Left ventricle myocardium inferior (tissue), 1 donor: Measurements from ENCODE around the gene SCARF2. TPM values are rescaled to one million over a fixed set of nuclear protein-coding genes. Genes with fewer than 3 reads are reported as not detected.
"Not testable (repeated sequence)": the region's sequence is repeated elsewhere in the genome, so short reads cannot be mapped to it uniquely, and the experiment has no call there.

Source experiments
- DNase-seq: peaks from one replicate; pipeline ENCODE4 v3.0.0-alpha.2; 2020
- H3K27ac ChIP-seq: fragments of 200-600 bp; replicated peaks from 2 replicates; pipeline ENCODE4 v1.8.0; 2021
- H3K27me3 ChIP-seq: fragments of 200-600 bp; 2 replicates; pipeline ENCODE4 v1.8.0; 2021; ENCODE audit warnings: low read depth
- H3K36me3 ChIP-seq: fragments of 200-600 bp; 2 replicates; pipeline ENCODE4 v1.8.0; 2021
- H3K4me1 ChIP-seq: fragments of 200-600 bp; 2 replicates; pipeline ENCODE4 v1.8.0; 2021
- H3K4me3 ChIP-seq: fragments of 200-600 bp; 2 replicates; pipeline ENCODE4 v1.8.0; 2021; ENCODE audit warnings: mild to moderate bottlenecking, moderate library complexity
- H3K9me3 ChIP-seq: fragments of 200-600 bp; replicated peaks from 2 replicates; pipeline ENCODE4 v1.8.0; 2021
- intact Hi-C: fragments of 100-400 bp; cut with micrococcal nuclease; formaldehyde crosslinking; loops from one replicate; pipeline ENCODE4 v1.11.0; 2022
- total RNA-seq: library from RNA; stranded (reverse); fragmentation: NEBNext Ultra II Directional; extraction: Animal tissue kit (Norgen Biotek cat#: 25700); gene quantifications from one replicate; pipeline ENCODE4 v1.2.1, GENCODE V29; 2021
- TF ChIP-seq, protein P1 (sequence below): fragments of 200-600 bp; IDR thresholded peaks from 2 replicates; pipeline ENCODE4 v1.8.0; 2021; ENCODE audit warnings: antibody characterized with exemption, mild to moderate bottlenecking, borderline replicate concordance
- donor health status: DM: no; HTN: yes; CAD: no; lungs with severe emphysema.

SCARF2 gene
- total RNA-seq, 1 donor from 2014 or later: 3.1 TPM

DNA sequence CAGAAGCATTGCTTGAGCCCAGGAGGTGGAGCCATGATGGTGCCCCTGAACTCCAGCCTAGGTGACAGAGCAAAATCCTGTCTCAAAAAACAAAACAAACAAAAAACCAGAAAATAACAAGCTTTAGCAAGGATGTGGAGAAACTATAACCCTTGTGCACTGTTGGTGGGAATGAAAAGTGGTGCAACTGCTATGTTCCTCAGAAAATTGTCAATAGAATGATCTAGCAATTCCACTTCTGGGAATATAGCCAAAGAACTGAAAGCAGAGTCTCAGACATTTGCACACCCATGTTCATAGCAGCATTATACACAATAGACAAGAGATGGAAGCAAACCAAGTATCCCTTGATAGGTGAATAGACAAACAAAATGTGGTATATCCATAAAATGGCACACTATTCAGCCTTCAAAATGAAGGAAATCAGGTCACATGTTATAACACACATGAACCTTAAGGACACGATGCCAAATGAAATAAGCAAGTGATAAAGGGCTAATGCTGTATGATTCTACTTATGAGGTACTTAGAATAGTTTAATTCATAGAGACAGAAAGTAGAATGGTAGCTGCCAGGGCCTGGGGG, 42.1 kb upstream of the SCARF2 start:
- H3K4me1 ChIP-seq: peaks cover 12% of the 10 kb centered on the region
- TF ChIP-seq, protein P1, sequence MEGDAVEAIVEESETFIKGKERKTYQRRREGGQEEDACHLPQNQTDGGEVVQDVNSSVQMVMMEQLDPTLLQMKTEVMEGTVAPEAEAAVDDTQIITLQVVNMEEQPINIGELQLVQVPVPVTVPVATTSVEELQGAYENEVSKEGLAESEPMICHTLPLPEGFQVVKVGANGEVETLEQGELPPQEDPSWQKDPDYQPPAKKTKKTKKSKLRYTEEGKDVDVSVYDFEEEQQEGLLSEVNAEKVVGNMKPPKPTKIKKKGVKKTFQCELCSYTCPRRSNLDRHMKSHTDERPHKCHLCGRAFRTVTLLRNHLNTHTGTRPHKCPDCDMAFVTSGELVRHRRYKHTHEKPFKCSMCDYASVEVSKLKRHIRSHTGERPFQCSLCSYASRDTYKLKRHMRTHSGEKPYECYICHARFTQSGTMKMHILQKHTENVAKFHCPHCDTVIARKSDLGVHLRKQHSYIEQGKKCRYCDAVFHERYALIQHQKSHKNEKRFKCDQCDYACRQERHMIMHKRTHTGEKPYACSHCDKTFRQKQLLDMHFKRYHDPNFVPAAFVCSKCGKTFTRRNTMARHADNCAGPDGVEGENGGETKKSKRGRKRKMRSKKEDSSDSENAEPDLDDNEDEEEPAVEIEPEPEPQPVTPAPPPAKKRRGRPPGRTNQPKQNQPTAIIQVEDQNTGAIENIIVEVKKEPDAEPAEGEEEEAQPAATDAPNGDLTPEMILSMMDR: no peak
- no peak overlapping the region for H3K4me3 ChIP-seq
- no peak overlapping the region for H3K27ac ChIP-seq
- peaks cover 8% of the 10 kb centered on the region for H3K36me3 ChIP-seq
- no peak for DNase-seq
- intact Hi-C loops: no loop called here
- no peaks in the 10 kb centered on the region for H3K27me3 ChIP-seq
- no peaks in the 10 kb centered on the region for H3K9me3 ChIP-seq

DNA sequence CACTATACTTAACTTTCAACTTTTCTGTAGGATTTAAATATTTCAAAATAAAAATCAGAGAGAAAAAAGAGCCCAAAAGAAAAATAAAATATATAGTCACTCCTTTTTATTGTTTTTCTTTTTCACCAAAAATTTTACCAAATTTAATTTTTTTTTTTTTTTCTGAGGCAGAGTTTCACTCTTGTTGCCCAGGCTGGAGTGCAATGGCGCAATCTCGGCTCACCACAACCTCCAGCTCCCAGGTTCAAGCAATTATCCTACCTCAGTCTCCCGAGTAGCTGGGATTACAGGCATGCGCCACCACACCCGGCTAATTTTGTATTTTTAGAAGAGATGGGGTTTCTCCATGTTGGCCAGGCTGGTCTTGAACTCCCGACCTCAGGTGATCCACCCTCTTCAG, 40.4 kb upstream of the SCARF2 start:
- H3K4me1 ChIP-seq: peaks cover 12% of the 10 kb centered on the region
- H3K27ac ChIP-seq, intact Hi-C loops, DNase-seq, H3K27me3 ChIP-seq, H3K36me3 ChIP-seq, H3K9me3 ChIP-seq, H3K4me3 ChIP-seq: not testable (repeated sequence)

DNA sequence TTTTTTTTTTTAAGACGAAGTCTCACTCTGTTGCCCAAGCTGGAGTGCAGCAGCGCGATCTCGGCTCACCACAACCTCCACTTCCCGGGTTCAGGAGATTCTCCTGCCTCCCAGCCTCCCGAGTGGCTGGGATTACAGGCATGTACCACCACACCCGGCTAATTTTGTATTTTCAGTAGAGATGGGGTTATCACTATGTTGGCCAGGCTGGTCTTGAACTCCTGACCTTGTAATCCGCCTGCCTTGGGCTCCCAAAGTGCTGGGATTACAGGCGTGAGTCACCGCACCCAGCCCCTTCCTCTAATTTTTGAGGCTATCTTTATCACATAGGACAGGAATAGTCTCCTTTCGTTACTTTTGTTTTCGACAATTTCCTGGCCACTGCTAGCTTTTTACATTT, 37.9 kb upstream of the SCARF2 start:
- H3K27me3 ChIP-seq, H3K36me3 ChIP-seq, H3K9me3 ChIP-seq, intact Hi-C loops, H3K27ac ChIP-seq, DNase-seq, H3K4me3 ChIP-seq: not testable (repeated sequence)
- H3K4me1 ChIP-seq: peaks cover 12% of the 10 kb centered on the region

DNA sequence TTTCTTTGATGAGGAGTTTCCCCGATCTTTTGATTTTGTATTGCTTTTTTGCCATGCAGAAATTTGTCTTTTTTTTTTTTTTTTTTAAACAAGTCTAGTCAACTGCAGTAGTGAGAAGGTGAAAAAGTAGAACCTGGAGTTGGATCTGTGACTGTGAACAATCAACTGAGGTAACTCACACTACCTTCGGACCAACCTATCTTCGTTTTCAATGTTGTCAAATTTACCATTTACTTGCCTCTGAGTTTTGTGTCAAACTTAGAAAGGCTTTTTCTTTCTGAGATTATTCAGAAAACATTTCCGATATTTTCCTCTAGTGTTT, 37.5 kb upstream of the SCARF2 start:
- H3K27ac ChIP-seq: no peak overlapping the region
- H3K36me3 ChIP-seq: peaks cover 9% of the 10 kb centered on the region
- H3K4me3 ChIP-seq: no peak overlapping the region
- H3K9me3 ChIP-seq: no peaks in the 10 kb centered on the region
- H3K27me3 ChIP-seq: no peaks in the 10 kb centered on the region
- peaks cover 12% of the 10 kb centered on the region for H3K4me1 ChIP-seq
- intact Hi-C loops: no loop called here
- no peak for DNase-seq
- TF ChIP-seq, protein P1: no peak

DNA sequence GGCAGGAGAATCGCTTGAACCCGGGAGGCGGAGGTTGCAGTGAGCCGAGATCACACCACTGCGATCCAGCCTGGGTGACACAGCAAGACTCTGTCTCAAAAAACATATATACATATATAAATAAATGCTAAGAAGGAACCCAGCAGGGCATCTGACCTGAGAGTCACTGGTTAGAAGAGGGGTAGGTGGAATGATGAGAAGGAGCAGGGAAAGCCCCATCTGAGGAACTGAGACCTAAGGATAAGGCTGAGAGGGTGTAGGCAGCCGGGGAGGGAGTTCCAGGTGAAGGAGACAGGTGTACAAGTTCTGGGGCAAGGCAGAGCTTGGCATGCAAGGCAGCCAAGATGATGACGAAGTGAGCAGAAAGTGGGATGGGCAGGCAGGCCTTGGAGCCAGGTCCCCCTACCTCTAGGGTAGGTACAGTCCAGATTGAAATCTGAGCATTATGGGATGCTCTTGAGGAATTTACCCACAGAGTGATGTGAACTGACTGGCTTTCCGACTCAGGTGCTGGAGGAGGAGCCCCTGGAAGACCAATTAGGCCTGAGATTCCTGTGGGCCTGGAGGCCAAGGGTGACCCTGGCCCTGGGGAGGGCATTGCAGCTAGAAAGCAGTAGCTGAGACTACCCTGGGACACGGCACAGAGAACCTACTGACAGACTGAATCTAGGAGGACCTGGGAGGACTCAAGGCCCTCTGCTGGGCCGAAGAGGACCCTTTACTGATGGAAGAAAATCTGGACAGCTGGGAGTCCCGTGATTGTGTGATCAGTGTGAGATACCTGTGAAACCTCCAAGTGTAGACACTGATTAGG, 35.2 kb upstream of the SCARF2 start:
- no peak overlapping the region for H3K4me3 ChIP-seq
- DNase-seq: no peak

DNA sequence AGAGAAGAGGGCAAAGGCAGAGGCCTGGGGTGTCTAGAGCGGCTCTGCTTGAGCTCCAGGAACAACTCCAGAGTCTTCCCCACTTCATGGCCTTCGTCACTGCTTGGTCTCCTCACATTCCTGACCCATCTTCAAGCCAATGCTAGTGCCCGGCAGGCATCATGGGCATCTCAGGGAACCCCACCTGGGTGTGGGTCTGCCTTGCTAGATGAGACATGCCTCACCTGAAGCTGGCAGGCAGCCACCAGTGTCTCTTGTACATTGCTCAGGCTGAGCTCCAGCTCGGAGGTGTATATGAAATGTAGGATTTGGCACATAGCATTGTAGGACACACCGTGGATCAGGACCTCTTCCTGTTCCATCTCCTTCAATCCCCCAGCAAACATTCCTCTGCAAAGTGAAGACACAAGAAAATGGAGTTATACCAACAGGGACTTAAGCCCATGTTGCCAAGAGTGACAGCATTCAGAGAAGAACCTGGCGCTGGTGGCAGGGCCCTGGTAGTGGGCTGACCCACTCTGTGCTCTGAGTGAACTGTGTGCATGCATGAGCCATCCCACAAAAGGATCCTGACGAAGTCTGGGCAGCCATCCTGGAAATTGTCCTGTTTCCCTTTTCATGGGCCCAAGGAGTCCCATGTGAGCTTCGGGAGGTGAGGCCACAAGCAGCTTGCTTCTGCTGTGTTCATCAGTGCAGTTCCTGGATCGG, 33.7 kb upstream of the SCARF2 start:
- H3K27me3 ChIP-seq: no peaks in the 10 kb centered on the region
- TF ChIP-seq, protein P1: no peak
- H3K36me3 ChIP-seq: peaks cover 19% of the 10 kb centered on the region
- H3K4me1 ChIP-seq: peaks cover 19% of the 10 kb centered on the region
- intact Hi-C loops: no loop called here
- no peak overlapping the region for H3K27ac ChIP-seq
- H3K9me3 ChIP-seq: no peaks in the 10 kb centered on the region
- no peak overlapping the region for H3K4me3 ChIP-seq
- no peak for DNase-seq

More for the DNA sequence above, 35.2 kb upstream of the SCARF2 start:
- no peaks in the 10 kb centered on the region for H3K9me3 ChIP-seq
- H3K4me1 ChIP-seq: peaks cover 18% of the 10 kb centered on the region
- TF ChIP-seq, protein P1: no peak
- peaks cover 19% of the 10 kb centered on the region for H3K36me3 ChIP-seq
- H3K27ac ChIP-seq: no peak overlapping the region
- intact Hi-C loops: no loop called here
- H3K27me3 ChIP-seq: no peaks in the 10 kb centered on the region

DNA sequence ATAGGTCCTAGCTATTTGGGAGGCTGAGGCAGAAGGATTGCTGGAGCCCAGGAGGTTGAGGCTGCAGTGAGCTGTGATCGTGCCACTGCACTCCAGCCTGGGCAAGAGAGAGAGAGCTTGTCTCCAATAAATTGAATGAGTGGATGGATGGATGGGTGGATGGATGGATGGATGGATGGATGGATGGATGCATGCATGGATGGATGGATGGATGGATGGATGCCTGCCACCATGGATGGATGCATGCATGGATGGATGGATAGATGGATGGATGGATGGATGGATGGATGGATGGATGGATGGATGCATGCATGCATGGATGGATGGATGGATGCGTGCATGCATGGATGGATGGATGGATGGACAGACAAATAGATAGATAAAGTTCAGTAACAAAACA, 32.9 kb upstream of the SCARF2 start:
- H3K9me3 ChIP-seq, intact Hi-C loops, H3K4me3 ChIP-seq, H3K27me3 ChIP-seq, H3K27ac ChIP-seq, DNase-seq: not testable (repeated sequence)
- Histone ChIP-seq H3K36me3 (peaks cover 19% of the 10 kb centered on the region), H3K4me1 (peaks cover 11% of the 10 kb centered on the region)
